Hepatocyte (in vitro differentiated cells): ENCODE data around the gene PDIA2.

ENCODE experiments used
- EZH2 ChIP-seq: fragments of 200-600 bp; sonication (generic); IDR thresholded peaks from 2 replicates; pipeline ENCODE4 v1.6.1; 2016; ENCODE audit warnings: antibody characterized with exemption, mild to moderate bottlenecking, borderline replicate concordance
- EZH2phosphoT487 ChIP-seq: fragments of 200-600 bp; sonication (generic); IDR thresholded peaks from one replicate; pipeline ENCODE4 v1.6.1; 2018; ENCODE audit warnings: antibody characterized with exemption, mild to moderate bottlenecking, low read depth, moderate library complexity; ENCODE audit not compliant: unreplicated experiment, severe bottlenecking
- TF ChIP-seq, protein P1 (sequence below): fragments of 200-600 bp; sonication (generic); IDR thresholded peaks from 2 replicates; pipeline ENCODE4 v1.5.1; 2016; ENCODE audit warnings: antibody characterized with exemption, mild to moderate bottlenecking; ENCODE audit not compliant: poor library complexity

DNA sequence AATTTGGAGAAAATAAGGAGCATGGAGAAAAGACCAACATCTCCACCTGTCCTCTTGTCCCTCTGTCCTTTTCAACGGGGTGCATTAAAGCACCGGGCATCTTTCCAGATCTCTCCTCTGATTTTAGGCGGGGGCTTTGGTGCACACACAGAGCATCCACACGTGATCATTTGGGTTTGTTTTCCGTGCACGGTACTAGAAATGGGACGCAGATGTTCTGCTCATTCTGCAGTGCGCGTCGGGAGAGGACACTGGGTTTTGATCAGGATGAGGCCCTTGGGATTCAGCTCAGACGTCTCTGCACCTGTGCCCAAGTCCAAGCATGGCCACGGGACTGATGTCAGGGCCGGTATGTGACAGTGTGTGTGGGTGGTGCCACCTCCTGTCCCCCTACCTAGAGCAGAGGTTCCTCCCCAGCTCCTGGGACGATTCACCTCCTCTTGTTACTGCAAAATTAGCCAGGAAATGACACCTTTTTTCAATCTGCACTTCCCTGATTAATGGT, 31.9 kb downstream of the PDIA2 start:
- TF ChIP-seq, protein P1, sequence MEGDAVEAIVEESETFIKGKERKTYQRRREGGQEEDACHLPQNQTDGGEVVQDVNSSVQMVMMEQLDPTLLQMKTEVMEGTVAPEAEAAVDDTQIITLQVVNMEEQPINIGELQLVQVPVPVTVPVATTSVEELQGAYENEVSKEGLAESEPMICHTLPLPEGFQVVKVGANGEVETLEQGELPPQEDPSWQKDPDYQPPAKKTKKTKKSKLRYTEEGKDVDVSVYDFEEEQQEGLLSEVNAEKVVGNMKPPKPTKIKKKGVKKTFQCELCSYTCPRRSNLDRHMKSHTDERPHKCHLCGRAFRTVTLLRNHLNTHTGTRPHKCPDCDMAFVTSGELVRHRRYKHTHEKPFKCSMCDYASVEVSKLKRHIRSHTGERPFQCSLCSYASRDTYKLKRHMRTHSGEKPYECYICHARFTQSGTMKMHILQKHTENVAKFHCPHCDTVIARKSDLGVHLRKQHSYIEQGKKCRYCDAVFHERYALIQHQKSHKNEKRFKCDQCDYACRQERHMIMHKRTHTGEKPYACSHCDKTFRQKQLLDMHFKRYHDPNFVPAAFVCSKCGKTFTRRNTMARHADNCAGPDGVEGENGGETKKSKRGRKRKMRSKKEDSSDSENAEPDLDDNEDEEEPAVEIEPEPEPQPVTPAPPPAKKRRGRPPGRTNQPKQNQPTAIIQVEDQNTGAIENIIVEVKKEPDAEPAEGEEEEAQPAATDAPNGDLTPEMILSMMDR = no peak
- TF ChIP-seq EZH2 (no peak), EZH2phosphoT487 (no peak)
